Measurements from ENCODE around the gene POLH. TPM values are rescaled to one million over a fixed set of nuclear protein-coding genes. Genes with fewer than 3 reads are reported as not detected.
"Not testable (repeated sequence)": the region's sequence is repeated elsewhere in the genome, so short reads cannot be mapped to it uniquely, and the experiment has no call there.

Gene POLH
- total RNA-seq, 1 experiment from 2014 or later, result 27.3 TPM

DNA sequence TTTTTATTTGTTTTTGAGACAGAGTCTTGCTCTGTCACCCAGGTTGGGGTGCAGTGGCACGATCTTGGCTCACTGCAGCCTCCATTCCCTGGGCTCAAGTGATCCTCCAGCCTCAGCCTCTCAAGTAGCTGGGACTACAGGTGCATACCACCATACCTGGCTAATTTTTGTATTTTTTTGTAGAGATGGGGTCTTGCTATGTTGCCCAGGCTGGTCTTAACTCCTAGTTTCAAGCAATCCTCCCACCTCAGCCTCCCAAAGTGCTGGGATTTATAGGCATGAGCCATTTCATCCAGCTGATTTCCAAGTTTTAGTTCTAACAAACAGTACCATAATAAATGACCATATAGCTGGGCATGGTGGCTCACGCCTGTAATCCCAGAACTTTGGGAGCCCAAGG, 76.8 kb downstream of the POLH start:
- H3K4me1 ChIP-seq (replicated peaks); H3K27ac ChIP-seq; H3K4me3 ChIP-seq; H3K36me3 ChIP-seq; H3K27me3 ChIP-seq (replicated peaks); H3K9me3 ChIP-seq (replicated peaks); DNase-seq (ENCODE audit: low read depth in 1 of 2, low spot score in 2 of 2): not testable (repeated sequence)

- H3K4me1 ChIP-seq (replicated peaks), result no peaks in the 10 kb centered on the region
- no peak for DNase-seq (ENCODE audit: low read depth in 1 of 2, low spot score in 2 of 2)
- no peak overlapping the region for H3K4me3 ChIP-seq
- H3K9me3 ChIP-seq (replicated peaks), result peaks cover 6% of the 10 kb centered on the region
- H3K36me3 ChIP-seq, result no peaks in the 10 kb centered on the region
- no peaks in the 10 kb centered on the region for H3K27me3 ChIP-seq (replicated peaks)
- no peak overlapping the region for H3K27ac ChIP-seq
Measured at GRCh38 chr6:43657221-43657802, 81.3 kb downstream of the POLH start.

DNA sequence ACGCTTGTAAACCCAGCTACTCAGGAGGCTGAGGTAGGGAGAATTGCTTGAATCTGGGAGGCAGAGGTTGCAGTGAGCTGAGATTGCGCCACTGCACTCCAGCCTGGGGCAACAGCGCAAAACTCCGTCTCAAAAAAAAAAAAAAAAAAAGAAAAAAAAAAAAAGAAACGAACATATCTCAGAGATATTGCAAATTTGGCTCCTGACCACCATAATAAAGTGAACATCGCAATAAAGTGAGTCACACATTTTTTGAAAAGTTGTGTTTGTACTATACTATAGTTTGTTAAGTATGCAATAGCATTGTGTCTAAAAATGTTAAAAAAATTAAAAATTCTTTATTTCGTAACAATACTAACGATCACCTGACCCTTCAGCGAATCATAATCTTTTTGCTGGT, 82.2 kb downstream of the POLH start:
- Histone ChIP-seq H3K4me1 (replicated peaks) (no peaks in the 10 kb centered on the region), H3K27me3 (replicated peaks) (no peaks in the 10 kb centered on the region), H3K36me3 (no peaks in the 10 kb centered on the region), H3K4me3 (no peak overlapping the region), H3K9me3 (replicated peaks) (peaks cover 6% of the 10 kb centered on the region), H3K27ac (no peak overlapping the region)
- no peak for DNase-seq (ENCODE audit: low read depth in 1 of 2, low spot score in 2 of 2)

- not testable (repeated sequence) for H3K4me3 ChIP-seq; H3K36me3 ChIP-seq; H3K27me3 ChIP-seq (replicated peaks); H3K9me3 ChIP-seq (replicated peaks); DNase-seq (ENCODE audit: low read depth in 1 of 2, low spot score in 2 of 2); H3K27ac ChIP-seq; H3K4me1 ChIP-seq (replicated peaks)
Measured at GRCh38 chr6:43662948-43663347, 87.0 kb downstream of the POLH start.

Other genes starting within 250 kb of the POLH start
- gene ZNF318, start 206.5 kb upstream of the POLH start, total RNA-seq (2014; rRNA removed; shearing (Covaris generic)), result 8.0 and 12.2 TPM in 2 replicates
- 10.9 and 11.3 TPM in 2 replicates for gene ABCC10, start 148.6 kb upstream of the POLH start, total RNA-seq (2014; rRNA removed; shearing (Covaris generic))
- gene DLK2, start 120.6 kb upstream of the POLH start, total RNA-seq (2014; rRNA removed; shearing (Covaris generic)), result 0.16 TPM in 1 of 2 replicates, not detected in the other
- gene TJAP1, start 98.6 kb upstream of the POLH start, total RNA-seq (2014; rRNA removed; shearing (Covaris generic)), result 18.5 and 24.8 TPM in 2 replicates
- gene LRRC73, start 65.8 kb upstream of the POLH start, total RNA-seq (2014; rRNA removed; shearing (Covaris generic)), result not detected in 2 replicates
- gene YIPF3, start 59.3 kb upstream of the POLH start, total RNA-seq (2014; rRNA removed; shearing (Covaris generic)), result 59.2 and 116 TPM in 2 replicates
- gene POLR1C, start 59.1 kb upstream of the POLH start, total RNA-seq (2014; rRNA removed; shearing (Covaris generic)), result 24.4 and 28.3 TPM in 2 replicates
- gene XPO5, start 147 bp upstream of the POLH start, total RNA-seq (2014; rRNA removed; shearing (Covaris generic)), result 35.8 and 81.8 TPM in 2 replicates
- 57.3 and 59.8 TPM in 2 replicates for gene GTPBP2, start 53.1 kb downstream of the POLH start, total RNA-seq (2014; rRNA removed; shearing (Covaris generic))
- gene MAD2L1BP, start 59.7 kb downstream of the POLH start, total RNA-seq (2014; rRNA removed; shearing (Covaris generic)), result 17.9 and 59.4 TPM in 2 replicates
- not detected in 2 replicates for gene RSPH9, start 68.9 kb downstream of the POLH start, total RNA-seq (2014; rRNA removed; shearing (Covaris generic))
- gene MRPS18A, start 111.6 kb downstream of the POLH start, total RNA-seq (2014; rRNA removed; shearing (Covaris generic)), result 47.9 and 57.6 TPM in 2 replicates
- gene VEGFA, start 194.0 kb downstream of the POLH start, total RNA-seq (2014; rRNA removed; shearing (Covaris generic)), result 61.0 and 80.2 TPM in 2 replicates

All from SJSA1 (cell line).